Tibial artery (tissue), 4 donors: ENCODE measurements around the gene ARMC7.

ENCODE experiments used
- DNase-seq, 2 donors: peaks; one replicate each; pipeline ENCODE4 v3.0.0-alpha.2; 2019
- H3K27ac ChIP-seq, 2 donors: fragments of 200-600 bp; sonication (generic) in 1 of 2; 1 replicate in 1 of 2; 2 replicates in 1 of 2; pipeline ENCODE4 v1.5.1; 2018 to 2019; ENCODE audit warnings: mild to moderate bottlenecking in 1 of 2
- H3K27me3 ChIP-seq, 2 donors: fragments of 200-600 bp; sonication (generic) in 1 of 2; one replicate each; pipeline versions ENCODE4 v1.5.1 to v1.6.0; 2016 to 2019
- H3K36me3 ChIP-seq, 3 donors: fragments of 200-600 bp; sonication (generic) in 2 of 3; one replicate each; pipeline ENCODE4 v1.5.1; 2016 to 2019; ENCODE audit warnings: mild to moderate bottlenecking in 2 of 3
- H3K4me1 ChIP-seq, 4 donors: fragments of 200-600 bp; sonication (generic) in 2 of 4; 1 replicate in 3 of 4; 2 replicates in 1 of 4; pipeline ENCODE4 v1.5.1; 2016 to 2019
- H3K4me3 ChIP-seq, 2 donors: fragments of 200-600 bp; sonication (generic) in 1 of 2; 1 replicate in 1 of 2; 2 replicates in 1 of 2; pipeline ENCODE4 v1.5.1; 2018 to 2019; ENCODE audit warnings: mild to moderate bottlenecking in 2 of 2
- H3K9me3 ChIP-seq, 3 donors: fragments of 200-600 bp; sonication (generic) in 1 of 3; one replicate each; pipeline ENCODE4 v1.5.1; 2016 to 2019
- CTCF ChIP-seq, 2 experiments: fragments of 200-600 bp in 1 of 2; fragments of 450-650 bp in 1 of 2; IDR thresholded peaks; one replicate each; pipeline ENCODE4 v1.5.1; 2017 to 2019; ENCODE audit warnings: antibody characterized with exemption in 2 of 2, mild to moderate bottlenecking in 1 of 2, moderate library complexity in 1 of 2
- intact Hi-C: fragments of 100-400 bp; cut with DNase I; formaldehyde crosslinking; loops from one replicate; pipeline ENCODE4 v1.15.0; 2023; ENCODE audit warnings: low total_unique reads

The ARMC7 gene

GRCh38 chr17:75146592-75146991 is 36.8 kb downstream of the ARMC7 start:
- DNase-seq, result no peak
- Histone ChIP-seq H3K9me3 (no peaks in the 10 kb centered on the region), H3K27ac (no peak overlapping the region), H3K4me1 (no peaks in the 10 kb centered on the region), H3K27me3 (no peaks in the 10 kb centered on the region), H3K4me3 (no peak overlapping the region), H3K36me3 (peaks cover 0 to 38% (median 11%) of the 10 kb centered on the region in 3 donors)
- TF ChIP-seq CTCF (IDR thresholded peaks at IDR 0.05), result no peak
- intact Hi-C loops, result no loop called here

- no peak for TF ChIP-seq CTCF (IDR thresholded peaks at IDR 0.05)
- Histone ChIP-seq H3K9me3 (no peaks in the 10 kb centered on the region), H3K27ac (no peak overlapping the region), H3K4me1 (peaks cover 0 to 3% (median 1%) of the 10 kb centered on the region in 4 donors), H3K27me3 (no peaks in the 10 kb centered on the region), H3K4me3 (no peak overlapping the region), H3K36me3 (peaks cover 0 to 31% (median 11%) of the 10 kb centered on the region in 3 donors)
- intact Hi-C loops, result no loop called here
- peak in 1 of 2 donors; percentile 15 for DNase-seq
Measured at GRCh38 chr17:75147878-75148546, 38.2 kb downstream of the ARMC7 start.

GRCh38 chr17:75151930-75152329 is 42.2 kb downstream of the ARMC7 start:
- DNase-seq, result no peak
- Histone ChIP-seq H3K36me3 (peaks cover 0 to 10% (median 8%) of the 10 kb centered on the region in 3 donors), H3K4me1 (peaks cover 0 to 14% (median 12%) of the 10 kb centered on the region in 4 donors), H3K27me3 (peaks cover 0 to 4% of the 10 kb centered on the region in 2 donors), H3K9me3 (no peaks in the 10 kb centered on the region), H3K4me3 (no peak overlapping the region), H3K27ac (no peak overlapping the region)
- intact Hi-C loops, result no loop called here
- no peak for TF ChIP-seq CTCF (IDR thresholded peaks at IDR 0.05)

GRCh38 chr17:75152523-75152921 is 42.8 kb downstream of the ARMC7 start:
- DNase-seq, result no peak
- no peak overlapping the region for H3K27ac ChIP-seq

GRCh38 chr17:75152922-75153779 is 43.4 kb downstream of the ARMC7 start:
- DNase-seq, result peak in 1 of 2 donors; percentile 55
- H3K27ac ChIP-seq, result no peak overlapping the region
- intact Hi-C loops, result no loop called here

More at GRCh38 chr17:75152523-75152921, 42.8 kb downstream of the ARMC7 start:
- no peak for TF ChIP-seq CTCF (IDR thresholded peaks at IDR 0.05)
- intact Hi-C loops, result no loop called here
- H3K4me3 ChIP-seq, result no peak overlapping the region
- peaks cover 0 to 14% (median 12%) of the 10 kb centered on the region in 4 donors for H3K4me1 ChIP-seq
- H3K27me3 ChIP-seq, result peaks cover 0 to 4% of the 10 kb centered on the region in 2 donors
- peaks cover 0 to 6% (median 4%) of the 10 kb centered on the region in 3 donors for H3K36me3 ChIP-seq
- no peaks in the 10 kb centered on the region for H3K9me3 ChIP-seq

More at GRCh38 chr17:75152922-75153779, 43.4 kb downstream of the ARMC7 start:
- peaks cover 0 to 5% (median 0%) of the 10 kb centered on the region in 3 donors for H3K36me3 ChIP-seq
- H3K27me3 ChIP-seq, result peaks cover 0 to 4% of the 10 kb centered on the region in 2 donors
- no peak for TF ChIP-seq CTCF (IDR thresholded peaks at IDR 0.05)
- no peaks in the 10 kb centered on the region for H3K9me3 ChIP-seq
- H3K4me3 ChIP-seq, result peak overlapping the region; percentile 66 to 88
- H3K4me1 ChIP-seq, result peaks cover 0 to 14% (median 12%) of the 10 kb centered on the region in 4 donors
